Measurements from ENCODE around the gene ATP5ME. TPM values are rescaled to one million over a fixed set of nuclear protein-coding genes. Genes with fewer than 3 reads are reported as not detected.

Gene ATP5ME
- total RNA-seq, 2 experiments from 2014 or later, result 109 to 126 TPM

DNA sequence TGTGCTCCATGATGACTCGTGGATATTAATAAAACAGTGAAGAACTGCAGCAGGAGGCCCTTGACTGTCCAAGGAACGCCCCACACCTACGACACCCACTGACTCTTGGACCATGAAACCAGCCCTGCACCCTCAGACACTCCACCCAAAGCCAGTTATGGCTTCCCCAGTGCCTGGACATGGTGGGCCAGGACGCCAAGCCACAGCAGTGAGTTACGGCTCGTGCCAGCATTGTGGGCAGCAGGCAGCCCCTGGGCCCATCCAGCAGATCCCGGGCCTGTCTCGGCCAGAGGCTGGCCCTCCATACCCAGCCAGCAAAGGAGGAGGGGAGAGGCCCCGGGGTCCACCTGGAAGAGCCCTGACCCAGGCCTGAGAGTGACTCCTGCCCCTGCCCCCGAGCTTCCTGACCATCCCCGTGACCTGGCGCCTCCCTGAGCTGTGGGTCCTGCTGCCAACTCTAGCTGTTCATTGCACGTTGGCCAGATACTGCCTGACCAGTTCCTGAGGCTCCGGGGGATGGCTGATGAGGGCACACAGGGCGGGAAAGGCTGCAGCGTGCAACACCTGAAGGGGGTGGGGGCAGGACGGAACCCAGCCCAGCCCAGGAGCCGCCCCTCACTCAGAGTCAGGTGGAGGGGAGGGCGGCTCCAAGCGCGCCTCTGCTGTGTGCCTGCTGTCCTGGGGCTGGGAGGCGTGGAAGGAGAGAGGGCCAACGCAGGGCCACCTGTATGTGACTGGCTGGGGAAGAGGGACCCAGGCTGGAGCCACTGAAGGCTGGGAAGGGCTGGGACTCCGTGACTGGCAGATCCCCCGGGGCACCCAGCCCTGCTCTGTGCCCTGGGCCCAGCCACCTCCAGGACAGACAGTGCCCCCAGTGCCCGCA lies 14.1 kb upstream of the ATP5ME start:
- Mint-ChIP-seq H3K36me3 (ENCODE audit: low read depth) (no peaks in the 10 kb centered on the region), H3K9me3 (no peaks in the 10 kb centered on the region), H3K27me3 (peaks cover 29% of the 10 kb centered on the region), H3K4me3 (no peak overlapping the region), H3K4me1 (ENCODE audit: low read depth) (no peaks in the 10 kb centered on the region), H3K27ac (no peak overlapping the region)
- Histone ChIP-seq H3K27ac (ENCODE audit: low read depth in 1 of 2, low read length in 2 of 2) (no peak overlapping the region), H3K4me1 (ENCODE audit: insufficient read depth, low read length) (peaks cover 21% of the 10 kb centered on the region), H3K27me3 (ENCODE audit: control insufficient read depth in 1 of 2, insufficient read depth in 2 of 2, low read length in 2 of 2) (peaks cover 6 to 17% of the 10 kb centered on the region in 2 experiments), H3K9me3 (ENCODE audit: control insufficient read depth in 1 of 2, insufficient read depth in 1 of 2, low read length in 2 of 2) (peaks cover 0 to 11% of the 10 kb centered on the region in 2 experiments), H3K36me3 (ENCODE audit: insufficient read depth, low read length) (no peaks in the 10 kb centered on the region), H3K4me3 (ENCODE audit: low read length) (peak overlapping the region; percentile 32)
- ChIA-PET CTCF (no interaction called here), POLR2A (no interaction called here)
- intact Hi-C loops (cut with DNase I, micrococcal nuclease), result no loop called here
- TF ChIP-seq, protein P1, sequence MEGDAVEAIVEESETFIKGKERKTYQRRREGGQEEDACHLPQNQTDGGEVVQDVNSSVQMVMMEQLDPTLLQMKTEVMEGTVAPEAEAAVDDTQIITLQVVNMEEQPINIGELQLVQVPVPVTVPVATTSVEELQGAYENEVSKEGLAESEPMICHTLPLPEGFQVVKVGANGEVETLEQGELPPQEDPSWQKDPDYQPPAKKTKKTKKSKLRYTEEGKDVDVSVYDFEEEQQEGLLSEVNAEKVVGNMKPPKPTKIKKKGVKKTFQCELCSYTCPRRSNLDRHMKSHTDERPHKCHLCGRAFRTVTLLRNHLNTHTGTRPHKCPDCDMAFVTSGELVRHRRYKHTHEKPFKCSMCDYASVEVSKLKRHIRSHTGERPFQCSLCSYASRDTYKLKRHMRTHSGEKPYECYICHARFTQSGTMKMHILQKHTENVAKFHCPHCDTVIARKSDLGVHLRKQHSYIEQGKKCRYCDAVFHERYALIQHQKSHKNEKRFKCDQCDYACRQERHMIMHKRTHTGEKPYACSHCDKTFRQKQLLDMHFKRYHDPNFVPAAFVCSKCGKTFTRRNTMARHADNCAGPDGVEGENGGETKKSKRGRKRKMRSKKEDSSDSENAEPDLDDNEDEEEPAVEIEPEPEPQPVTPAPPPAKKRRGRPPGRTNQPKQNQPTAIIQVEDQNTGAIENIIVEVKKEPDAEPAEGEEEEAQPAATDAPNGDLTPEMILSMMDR (IDR thresholded peaks at IDR 0.05), result no peak
- no peak for ATAC-seq (ENCODE audit: poor library complexity)
- peak in 1 of 14 experiments; percentile 20 for DNase-seq

- Mint-ChIP-seq H3K9me3 (no peaks in the 10 kb centered on the region), H3K4me1 (ENCODE audit: low read depth) (no peaks in the 10 kb centered on the region), H3K27ac (no peak overlapping the region), H3K4me3 (no peak overlapping the region), H3K27me3 (peaks cover 26% of the 10 kb centered on the region), H3K36me3 (ENCODE audit: low read depth) (no peaks in the 10 kb centered on the region)
- no peak overlapping the region for H3K27ac ChIP-seq (ENCODE audit: low read depth in 1 of 2, low read length in 2 of 2)
- intact Hi-C loops (cut with DNase I, micrococcal nuclease), result no loop called here
- ChIA-PET POLR2A (no interaction called here), CTCF (no interaction called here)
- H3K4me3 ChIP-seq (ENCODE audit: low read length), result no peak overlapping the region
- H3K4me1 ChIP-seq (ENCODE audit: insufficient read depth, low read length), result peaks cover 21% of the 10 kb centered on the region
- peaks cover 0 to 11% of the 10 kb centered on the region in 2 experiments for H3K9me3 ChIP-seq (ENCODE audit: control insufficient read depth in 1 of 2, insufficient read depth in 1 of 2, low read length in 2 of 2)
- H3K36me3 ChIP-seq (ENCODE audit: insufficient read depth, low read length), result no peaks in the 10 kb centered on the region
- ATAC-seq (ENCODE audit: poor library complexity) (no peak), DNase-seq (peak in 2 of 14 experiments; percentile 66 to 77)
- TF ChIP-seq, protein P1 (IDR thresholded peaks at IDR 0.05), result no peak
- peaks cover 6 to 17% of the 10 kb centered on the region in 2 experiments for H3K27me3 ChIP-seq (ENCODE audit: control insufficient read depth in 1 of 2, insufficient read depth in 2 of 2, low read length in 2 of 2)
These were observed 13.2 kb upstream of the ATP5ME start for GRCh38 chr4:687048-687970.

DNA sequence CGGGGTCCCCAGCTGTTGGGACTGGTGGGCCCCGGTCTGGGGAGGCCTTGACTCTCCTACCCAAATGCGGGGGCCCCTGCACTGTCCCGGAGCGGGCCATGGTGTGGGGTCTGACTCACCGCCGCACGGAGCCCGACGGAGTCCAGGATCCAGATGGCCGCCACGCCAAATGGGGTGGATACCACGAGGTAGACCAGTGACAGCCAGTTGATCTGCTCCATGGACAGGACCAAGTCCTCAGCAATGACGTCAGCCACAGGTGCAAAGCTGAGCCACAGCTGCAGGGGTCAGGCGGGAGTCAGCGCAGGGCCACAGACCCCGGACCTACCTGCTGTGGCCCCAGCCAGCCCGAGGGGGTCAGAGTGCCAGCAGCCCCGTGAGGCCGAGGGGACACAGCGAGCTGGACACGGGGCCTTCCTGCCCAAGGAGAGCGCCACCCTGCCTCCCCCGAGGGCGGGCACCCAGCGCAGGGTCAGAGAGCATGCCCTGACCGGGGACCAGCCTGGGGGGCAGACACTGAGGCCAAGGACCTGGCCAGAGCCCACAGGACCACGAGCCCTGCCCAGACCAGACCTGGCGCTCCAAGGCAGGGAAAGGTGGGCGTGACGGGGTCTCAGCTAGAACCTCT lies 12.5 kb upstream of the ATP5ME start:
- POLR2A ChIA-PET, result no interaction called here

More for the DNA sequence above, 12.5 kb upstream of the ATP5ME start:
- Mint-ChIP-seq H3K27me3 (peaks cover 22% of the 10 kb centered on the region), H3K4me1 (ENCODE audit: low read depth) (no peaks in the 10 kb centered on the region), H3K36me3 (ENCODE audit: low read depth) (no peaks in the 10 kb centered on the region), H3K4me3 (no peak overlapping the region), H3K9me3 (no peaks in the 10 kb centered on the region), H3K27ac (no peak overlapping the region)
- Histone ChIP-seq H3K4me1 (ENCODE audit: insufficient read depth, low read length) (peaks cover 25% of the 10 kb centered on the region), H3K36me3 (ENCODE audit: insufficient read depth, low read length) (no peaks in the 10 kb centered on the region), H3K27me3 (ENCODE audit: control insufficient read depth in 1 of 2, insufficient read depth in 2 of 2, low read length in 2 of 2) (peaks cover 6 to 17% of the 10 kb centered on the region in 2 experiments), H3K4me3 (ENCODE audit: low read length) (no peak overlapping the region), H3K27ac (ENCODE audit: low read depth in 1 of 2, low read length in 2 of 2) (no peak overlapping the region), H3K9me3 (ENCODE audit: control insufficient read depth in 1 of 2, insufficient read depth in 1 of 2, low read length in 2 of 2) (peaks cover 0 to 11% of the 10 kb centered on the region in 2 experiments)
- TF ChIP-seq, protein P1 (IDR thresholded peaks at IDR 0.05), result no peak
- intact Hi-C loops (cut with DNase I, micrococcal nuclease), result no loop called here
- CTCF ChIA-PET, result no interaction called here
- ATAC-seq (ENCODE audit: poor library complexity) (no peak), DNase-seq (peak in 1 of 14 experiments; percentile 29)
